Large intestine (tissue), 3 donors: ENCODE measurements around the gene STARD5. TPM values are rescaled to one million over a fixed set of nuclear protein-coding genes. Genes with fewer than 3 reads are reported as not detected.
A peak's percentile ranks its signal among the peaks of the same experiment; 100 is the strongest.
"Not testable (repeated sequence)": the region's sequence is repeated elsewhere in the genome, so short reads cannot be mapped to it uniquely, and the experiment has no call there.

Experiments used
- DNase-seq, 2 donors: peaks; one replicate each; pipeline versions ENCODE4 v3.0.0 to v3.0.0-alpha.2; 2013
- H3K27ac ChIP-seq: one replicate; pipeline ENCODE4 v1.5.1; 2013; ENCODE audit warnings: low read length
- H3K27me3 ChIP-seq: 2 replicates; pipeline ENCODE4 v1.6.1; 2013; ENCODE audit warnings: low read length; ENCODE audit not compliant: control insufficient read depth, insufficient read depth
- H3K36me3 ChIP-seq: 2 replicates; pipeline ENCODE4 v1.6.1; 2013; ENCODE audit warnings: low read length; ENCODE audit not compliant: control insufficient read depth, insufficient read depth
- H3K4me1 ChIP-seq: one replicate; pipeline ENCODE4 v1.6.1; 2013; ENCODE audit warnings: low read length; ENCODE audit not compliant: control insufficient read depth, insufficient read depth
- H3K4me3 ChIP-seq: one replicate; pipeline ENCODE4 v1.5.1; 2013; ENCODE audit warnings: low read length
- H3K9me3 ChIP-seq: one replicate; pipeline ENCODE4 v1.6.1; 2013; ENCODE audit warnings: mild to moderate bottlenecking, low read depth, low read length, moderate library complexity; ENCODE audit not compliant: control insufficient read depth
- WGBS: methylation state at CpG from one replicate; pipeline ENCODE4 v1.1.5; 2013; ENCODE audit warnings: low lambda C conversion rate; ENCODE audit not compliant: insufficient coverage; 5-methylcytosine and 5-hydroxymethylcytosine counted together
- polyA plus RNA-seq: library from polyadenylated mRNA; unstranded; fragments of 120-200 nt; gene quantifications from one replicate; pipeline ENCODE4 v1.2.1, GENCODE V29; 2013

STARD5 gene
- polyA plus RNA-seq, 1 donor = 31.2 TPM

DNA sequence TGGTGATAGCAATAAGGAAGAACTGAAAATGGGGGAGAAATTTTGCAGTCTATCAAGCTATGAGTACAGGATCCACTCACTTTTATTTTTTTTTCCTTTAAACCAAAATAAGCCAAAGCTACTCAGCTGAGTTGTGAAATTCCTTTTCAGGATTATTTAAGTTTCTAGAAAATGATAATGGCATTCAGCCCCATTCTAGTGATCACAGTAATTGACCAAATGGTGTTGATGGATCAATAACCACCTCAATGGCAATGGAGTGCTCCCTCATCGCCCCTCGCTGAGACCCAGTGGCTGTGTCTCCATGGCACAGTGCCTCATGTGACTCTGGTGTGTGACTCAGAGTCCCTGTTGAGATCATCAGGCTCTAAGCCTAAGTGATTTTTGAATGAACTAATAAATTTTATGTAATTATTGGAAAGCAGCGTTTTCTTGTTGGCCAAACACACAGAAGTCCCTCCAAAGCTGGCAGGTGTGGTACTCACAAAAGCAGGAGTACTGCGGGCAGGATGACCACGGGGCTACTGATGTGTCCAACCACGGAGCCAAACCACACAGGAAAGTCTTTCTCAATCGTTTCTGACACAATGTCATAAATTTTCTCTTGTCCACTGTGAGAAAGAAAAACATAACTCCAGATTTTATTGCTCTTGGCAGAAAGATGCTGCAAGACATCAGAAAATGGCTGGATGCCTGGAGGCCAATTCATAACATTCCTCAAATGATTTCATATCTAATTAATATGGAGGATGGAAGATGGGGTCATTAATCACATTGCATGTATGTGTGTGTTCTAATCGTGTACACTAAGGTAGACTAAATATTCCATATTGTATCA, 14.4 kb upstream of the STARD5 start:
- Histone ChIP-seq H3K27me3 (no peaks in the 10 kb centered on the region), H3K27ac (no peak overlapping the region), H3K4me1 (peaks cover 24% of the 10 kb centered on the region), H3K36me3 (peaks cover 5% of the 10 kb centered on the region), H3K4me3 (no peak overlapping the region), H3K9me3 (no peaks in the 10 kb centered on the region)
- no peak for DNase-seq
- WGBS = 50% methylated on average over 1 of the region's 8 CpGs

DNA sequence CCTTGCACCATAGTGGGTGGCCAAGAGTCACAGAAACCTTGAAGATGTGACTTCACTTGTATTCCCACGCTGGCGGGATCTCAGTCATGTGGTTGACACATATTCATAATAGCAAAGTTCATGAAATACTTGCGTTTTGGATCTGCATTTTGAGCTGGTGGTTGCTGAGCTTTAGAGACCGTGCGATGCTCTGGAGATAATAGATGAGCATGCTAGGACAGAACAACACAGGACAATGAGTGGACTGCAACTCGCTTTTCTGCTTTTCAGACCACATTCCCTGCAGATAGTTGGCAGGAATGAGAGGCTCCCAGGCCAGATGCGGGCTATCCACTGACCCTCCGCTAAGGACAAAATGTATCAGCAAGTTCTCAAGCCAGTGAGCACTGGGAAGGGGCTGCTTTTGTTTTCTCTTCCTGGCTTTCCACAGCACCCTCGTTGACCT, 13.8 kb upstream of the STARD5 start:
- no peak for DNase-seq
- Histone ChIP-seq H3K4me1 (peaks cover 28% of the 10 kb centered on the region), H3K9me3 (no peaks in the 10 kb centered on the region), H3K36me3 (peaks cover 5% of the 10 kb centered on the region), H3K27me3 (no peaks in the 10 kb centered on the region), H3K4me3 (no peak overlapping the region), H3K27ac (no peak overlapping the region)
- 83% methylated on average over 1 of the region's 9 CpGs for WGBS

DNA sequence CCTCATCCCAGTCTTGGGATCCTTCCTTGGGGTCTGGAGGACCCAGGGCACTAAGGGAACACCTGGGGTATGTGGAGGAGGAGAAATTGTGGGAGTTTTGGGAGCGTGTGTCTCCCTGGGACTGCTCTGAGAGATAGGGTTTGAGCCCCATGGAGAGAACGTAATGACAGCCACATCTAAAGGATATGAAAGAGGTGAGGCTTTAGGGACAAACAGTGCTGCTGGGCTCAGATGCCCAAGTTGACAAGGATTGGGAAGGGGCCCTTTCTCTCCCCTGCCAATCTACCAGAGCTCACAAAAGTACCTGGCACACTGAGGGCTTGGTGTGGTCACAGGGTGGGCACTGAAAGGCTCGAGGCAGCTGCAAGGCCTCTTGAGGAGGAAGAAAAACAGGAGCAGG, 13.3 kb upstream of the STARD5 start:
- Histone ChIP-seq H3K4me3 (no peak overlapping the region), H3K27me3 (no peaks in the 10 kb centered on the region), H3K36me3 (peaks cover 5% of the 10 kb centered on the region), H3K27ac (no peak overlapping the region), H3K9me3 (no peaks in the 10 kb centered on the region), H3K4me1 (peaks cover 28% of the 10 kb centered on the region)
- WGBS = 86% methylated on average over 1 of the region's 3 CpGs
- no peak for DNase-seq

DNA sequence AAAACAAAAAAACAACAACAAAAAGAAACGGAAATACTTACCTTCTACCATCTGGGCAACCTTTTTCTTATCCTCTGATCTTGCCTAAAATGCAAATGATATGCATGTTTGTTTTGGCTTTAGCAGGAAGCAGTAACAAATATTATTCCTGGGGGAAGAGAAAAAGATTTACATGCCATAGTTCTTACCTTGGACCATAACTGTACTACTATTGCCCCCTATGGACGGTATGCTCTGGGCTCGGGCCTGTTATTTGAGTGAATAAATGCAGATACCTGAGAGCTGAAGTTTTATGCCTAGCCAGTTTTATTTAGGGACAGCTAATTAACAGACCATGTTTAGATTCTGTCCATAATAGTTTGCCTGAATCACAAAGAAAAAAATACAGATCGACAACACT, 12.6 kb upstream of the STARD5 start:
- DNase-seq = no peak
- 100% methylated on average over 1 of the region's 4 CpGs for WGBS
- H3K9me3 ChIP-seq = no peaks in the 10 kb centered on the region
- no peak overlapping the region for H3K4me3 ChIP-seq
- H3K27me3 ChIP-seq = no peaks in the 10 kb centered on the region
- H3K36me3 ChIP-seq = peaks cover 5% of the 10 kb centered on the region
- H3K27ac ChIP-seq = no peak overlapping the region
- H3K4me1 ChIP-seq = peaks cover 32% of the 10 kb centered on the region

DNA sequence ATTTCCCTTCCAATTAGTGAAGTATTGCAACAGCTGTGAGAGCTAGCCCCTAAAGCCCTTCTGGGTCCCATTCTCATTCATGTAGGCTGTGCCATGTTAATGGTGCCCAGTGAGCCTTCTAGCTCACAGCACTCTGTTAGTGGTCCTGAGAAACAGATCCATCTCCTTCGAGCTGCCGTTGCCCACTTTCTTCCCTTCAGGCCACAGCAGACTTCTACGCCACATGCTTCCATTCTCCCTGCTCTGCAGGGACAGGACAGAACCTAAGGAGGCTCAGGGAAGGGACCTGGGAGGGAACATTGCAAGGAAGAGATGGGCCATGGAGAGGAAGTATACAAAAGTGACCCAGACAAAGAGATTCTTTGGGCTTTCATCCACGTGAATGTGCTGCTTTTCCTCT, 11.7 kb upstream of the STARD5 start:
- Histone ChIP-seq H3K4me1 (peaks cover 39% of the 10 kb centered on the region), H3K27me3 (no peaks in the 10 kb centered on the region), H3K4me3 (no peak overlapping the region), H3K27ac (peak overlapping the region; percentile 91), H3K36me3 (peaks cover 3% of the 10 kb centered on the region), H3K9me3 (no peaks in the 10 kb centered on the region)
- no CpG with 5 or more reads among the region's 4 CpGs for WGBS
- no peak for DNase-seq

DNA sequence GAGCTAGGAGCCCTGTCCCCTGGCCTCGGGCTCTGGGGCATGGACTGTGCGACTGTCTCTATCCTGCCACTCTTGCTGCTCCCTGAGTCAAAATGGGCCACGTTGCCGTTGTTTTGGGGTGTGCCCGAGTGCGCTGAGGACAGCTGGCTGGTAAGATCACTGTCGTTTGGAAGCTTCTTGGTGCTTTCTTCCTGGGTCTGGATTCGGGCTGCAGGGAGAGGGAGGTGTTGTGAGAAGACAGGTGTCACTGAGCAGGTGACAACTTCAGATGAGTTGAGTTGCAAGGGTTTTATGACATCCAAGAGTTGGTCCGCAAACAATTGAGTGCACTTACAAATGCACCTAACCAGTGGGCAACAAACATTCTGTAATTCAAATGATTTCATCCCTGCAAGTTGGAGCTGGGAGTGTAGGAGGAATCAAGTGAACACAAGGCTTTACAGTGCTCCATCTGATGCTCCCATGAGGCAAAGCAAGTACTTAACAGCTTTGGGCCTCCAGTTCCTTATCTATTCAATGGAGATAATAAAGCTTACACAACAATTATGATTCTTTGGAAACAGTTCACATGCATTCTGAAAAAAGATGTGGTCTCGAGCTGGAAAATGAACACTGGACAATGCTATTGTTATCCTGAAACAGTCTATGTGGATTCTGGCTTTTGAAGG, 11.0 kb upstream of the STARD5 start:
- Histone ChIP-seq H3K9me3 (no peaks in the 10 kb centered on the region), H3K27ac (peak overlapping the region; percentile 91), H3K4me1 (peaks cover 41% of the 10 kb centered on the region), H3K27me3 (no peaks in the 10 kb centered on the region), H3K36me3 (peaks cover 3% of the 10 kb centered on the region), H3K4me3 (no peak overlapping the region)
- WGBS = 33% methylated on average over 1 of the region's 10 CpGs
- DNase-seq = peak; percentile 65 to 88

DNA sequence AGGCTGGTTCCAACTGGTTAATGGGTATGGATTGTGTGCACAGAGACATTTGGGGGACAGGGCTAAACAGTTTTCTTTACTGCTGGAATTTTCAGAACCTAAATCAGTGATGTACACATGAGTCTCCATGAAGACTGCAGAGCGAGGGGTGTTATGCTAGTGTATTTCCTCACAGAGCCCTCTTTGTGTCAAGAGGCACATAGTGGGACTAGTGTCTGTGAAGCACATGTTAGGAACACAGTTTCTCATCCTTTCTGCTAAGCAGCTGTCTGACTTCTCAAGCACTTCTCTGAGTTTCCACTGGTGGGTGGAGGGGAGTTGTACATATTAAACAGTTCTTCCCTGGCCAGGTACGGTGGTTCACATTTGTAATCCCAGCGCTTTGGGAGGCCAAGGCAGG, 9.4 kb upstream of the STARD5 start:
- H3K36me3 ChIP-seq = peaks cover 3% of the 10 kb centered on the region
- no peak for DNase-seq
- H3K4me1 ChIP-seq = peaks cover 41% of the 10 kb centered on the region
- no peaks in the 10 kb centered on the region for H3K27me3 ChIP-seq
- H3K9me3 ChIP-seq = no peaks in the 10 kb centered on the region
- H3K27ac ChIP-seq = peak overlapping the region; percentile 55
- WGBS = no CpG with 5 or more reads among the region's 3 CpGs
- no peak overlapping the region for H3K4me3 ChIP-seq

DNA sequence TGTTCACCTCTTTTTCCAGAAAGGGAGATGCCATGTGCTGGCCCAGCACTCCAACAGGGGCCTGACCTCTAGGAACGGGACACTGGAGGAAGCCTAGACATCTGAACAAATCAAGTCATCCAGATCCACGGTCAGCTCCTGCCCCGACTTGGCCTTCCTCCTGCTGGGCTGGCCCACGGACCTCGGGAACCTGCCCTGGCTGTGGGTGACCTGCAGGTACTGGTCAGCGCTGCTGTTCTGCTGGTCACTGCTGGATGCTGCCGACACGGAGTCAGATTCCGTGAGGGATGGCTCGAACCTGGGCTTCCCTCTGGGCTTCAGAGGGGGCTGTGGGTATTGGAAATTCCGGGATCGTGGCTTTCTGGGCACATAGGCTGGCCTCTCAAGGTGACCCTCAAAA, 8.4 kb upstream of the STARD5 start:
- no CpG with 5 or more reads among the region's 12 CpGs for WGBS
- Histone ChIP-seq H3K27me3 (no peaks in the 10 kb centered on the region), H3K9me3 (no peaks in the 10 kb centered on the region)

DNA sequence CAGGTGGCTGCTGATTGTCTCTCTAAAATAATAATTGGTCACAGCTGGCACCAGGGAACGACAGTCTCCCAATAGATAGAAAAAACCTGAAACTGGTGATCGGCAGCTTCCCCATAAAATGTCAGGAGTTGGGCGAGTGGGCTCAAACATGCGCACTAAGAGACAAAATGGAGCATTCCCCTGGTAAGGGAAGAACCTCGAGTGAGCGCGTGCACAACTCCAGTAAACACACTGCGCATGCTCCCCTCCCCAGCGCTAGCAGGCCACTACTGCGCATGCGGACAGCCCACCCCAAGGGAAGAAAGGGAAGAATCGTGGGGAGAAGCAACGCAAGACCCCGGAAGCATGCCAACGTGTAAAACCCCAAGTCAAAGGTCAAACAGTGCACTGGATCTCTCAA, 7.7 kb upstream of the STARD5 start:
- no CpG with 5 or more reads among the region's 15 CpGs for WGBS
- Histone ChIP-seq H3K27me3 (no peaks in the 10 kb centered on the region), H3K36me3 (no peaks in the 10 kb centered on the region), H3K9me3 (no peaks in the 10 kb centered on the region), H3K27ac (peak overlapping the region; percentile 75), H3K4me3 (no peak overlapping the region), H3K4me1 (peaks cover 41% of the 10 kb centered on the region)
- DNase-seq = no peak

More for the DNA sequence above, 8.4 kb upstream of the STARD5 start:
- H3K4me1 ChIP-seq = peaks cover 41% of the 10 kb centered on the region
- no peak overlapping the region for H3K4me3 ChIP-seq
- no peak overlapping the region for H3K27ac ChIP-seq
- no peak for DNase-seq
- H3K36me3 ChIP-seq = peaks cover 2% of the 10 kb centered on the region

DNA sequence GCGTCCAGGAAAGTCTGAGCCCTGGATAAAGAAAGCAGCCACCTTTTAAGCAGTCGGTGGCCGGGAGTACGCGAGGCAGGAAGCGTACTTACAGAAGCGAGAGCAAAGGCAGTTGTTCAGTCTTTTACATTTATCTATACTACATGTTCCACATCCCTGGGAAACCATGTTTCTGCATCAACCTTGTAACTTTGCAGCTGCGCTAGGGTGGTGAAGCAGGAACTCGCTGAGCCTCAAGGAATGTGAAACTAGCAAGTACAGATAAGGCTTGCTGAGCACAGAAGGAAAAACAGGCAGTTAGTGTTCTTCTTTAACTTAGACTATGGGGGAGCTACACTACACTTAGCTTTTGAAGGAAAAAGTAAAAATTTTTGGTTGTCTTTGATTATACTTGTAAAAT, 7.2 kb upstream of the STARD5 start:
- DNase-seq = peak; percentile 48 to 68
- WGBS = 19% methylated on average over 2 of the region's 9 CpGs

More for the DNA sequence above, 7.2 kb upstream of the STARD5 start:
- H3K4me1 ChIP-seq = peaks cover 40% of the 10 kb centered on the region
- not testable (repeated sequence) for H3K4me3 ChIP-seq, H3K27me3 ChIP-seq, H3K36me3 ChIP-seq, H3K9me3 ChIP-seq
- H3K27ac ChIP-seq = peak overlapping the region; percentile 75
